Measurements from ENCODE around the gene HOXA11. TPM values are rescaled to one million over a fixed set of nuclear protein-coding genes. Genes with fewer than 3 reads are reported as not detected.

The HOXA11 gene
- total RNA-seq, 5 donors from 2014 or later (not counting 1 experiment from before 2014, with no cell fraction given) = not detected

DNA sequence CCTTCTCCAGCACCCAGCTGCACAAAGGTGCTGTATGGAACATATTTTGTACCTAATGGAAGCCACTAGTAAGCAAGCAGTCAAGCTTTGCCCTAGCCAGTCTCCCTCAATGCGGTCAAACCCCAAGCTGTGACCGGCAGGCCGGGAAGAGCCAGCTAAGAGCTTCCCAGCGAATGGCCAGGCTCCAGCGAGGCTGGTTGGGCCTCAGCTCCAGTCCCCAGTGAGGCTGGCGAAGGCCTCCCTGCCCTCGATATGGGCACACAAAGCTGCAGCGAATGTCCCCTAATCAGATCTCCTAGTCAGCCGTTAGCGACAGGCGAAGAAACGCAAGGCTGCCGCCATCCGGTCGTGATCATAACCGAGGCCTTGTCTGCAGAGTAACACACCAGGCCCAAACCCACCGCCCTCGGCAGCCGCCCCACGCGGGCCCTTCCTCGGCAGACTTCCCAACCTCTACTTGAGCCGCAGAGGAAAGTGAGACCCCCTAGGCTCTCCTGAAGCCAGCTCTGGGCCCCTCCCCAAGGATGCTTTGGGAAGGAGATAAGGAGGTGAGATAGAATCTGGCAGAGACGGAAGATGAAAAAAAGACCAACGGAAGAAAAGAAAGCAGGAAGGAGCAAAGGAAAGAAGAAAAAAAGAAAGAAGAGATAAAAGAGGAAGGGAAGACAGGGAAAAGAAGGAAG, 16.6 kb downstream of the HOXA11 start:
- Histone ChIP-seq H3K27me3 (replicated peaks in 1 of 2; ENCODE audit: control insufficient read depth in 2 of 2, extremely low read depth in 1 of 2, insufficient read depth in 2 of 2, low read length in 1 of 2) (peaks cover 17 to 92% of the 10 kb centered on the region in 2 experiments), H3K4me1 (ENCODE audit: control insufficient read depth in 1 of 2, extremely low read depth in 1 of 2, insufficient read depth in 2 of 2, low read length in 2 of 2) (peaks cover 10 to 78% of the 10 kb centered on the region in 2 experiments), H3K4me3 (ENCODE audit: control insufficient read depth in 1 of 2, extremely low read depth in 1 of 2, low read length in 1 of 2) (no peak overlapping the region), H3K27ac (ENCODE audit: low read length) (no peak overlapping the region), H3K9me3 (no peaks in the 10 kb centered on the region), H3K36me3 (ENCODE audit: control insufficient read depth in 2 of 2, extremely low read depth in 1 of 2, insufficient read depth in 1 of 2, low read length in 1 of 2) (no peaks in the 10 kb centered on the region)
- ChIA-PET CTCF (interaction anchor here (0.6 to 1.2 kb wide), 3 partner anchors 12 to 30 kb away, joined by 3 read pairs; no protein-coding TSS in a partner anchor), POLR2A (interaction anchor here in 1 of 2 donors (0.6 kb wide), 1 partner anchor 488 kb away, joined by 4 read pairs; no protein-coding TSS in a partner anchor)
- Mint-ChIP-seq H3K4me1 (peaks cover 36 to 44% (median 42%) of the 10 kb centered on the region in 3 donors), H3K4me3 (peak overlapping the region in 1 of 3 donors; percentile 74), H3K9me3 (no peaks in the 10 kb centered on the region), H3K27ac (peak overlapping the region in 1 of 2 donors; percentile 73), H3K36me3 (no peaks in the 10 kb centered on the region), H3K27me3 (peaks cover 62 to 80% of the 10 kb centered on the region in 2 donors)
- 23% methylated on average over 16 of the region's 25 CpGs for WGBS (ENCODE audit: insufficient coverage)
- DNase-seq (peak in 4 of 35 experiments; percentile 22 to 60 (median 28)), ATAC-seq (replicated peaks in 1 of 4) (peak in 1 of 4 experiments; percentile 44)

DNA sequence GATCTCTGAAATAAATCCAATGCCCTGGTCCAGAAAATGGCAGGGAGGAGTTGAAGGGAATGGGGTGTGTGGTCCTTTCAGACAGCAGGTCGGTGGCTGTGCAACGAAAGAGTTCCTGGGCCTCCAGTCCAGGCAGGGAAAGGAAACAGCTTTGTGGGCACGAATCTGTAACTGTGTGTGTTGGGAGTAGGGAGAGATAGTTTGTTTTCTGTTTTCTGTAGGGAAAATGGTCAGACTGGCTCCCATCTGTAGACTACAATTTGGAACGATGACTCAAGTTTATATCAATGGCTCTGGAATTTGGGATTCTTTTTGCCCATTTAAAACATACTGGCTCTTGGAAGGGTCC, 17.1 kb downstream of the HOXA11 start:
- H3K9me3 ChIP-seq = no peaks in the 10 kb centered on the region
- peak overlapping the region in 1 of 3 donors; percentile 74 for H3K4me3 Mint-ChIP-seq
- ATAC-seq (replicated peaks in 1 of 4) = no peak
- peaks cover 67 to 84% of the 10 kb centered on the region in 2 donors for H3K27me3 Mint-ChIP-seq
- H3K4me3 ChIP-seq (ENCODE audit: control insufficient read depth in 1 of 2, extremely low read depth in 1 of 2, low read length in 1 of 2) = no peak overlapping the region
- DNase-seq = no peak
- ChIA-PET POLR2A (no interaction called here), CTCF (interaction anchor here in 1 of 2 donors (1.1 to 1.2 kb wide), 2 partner anchors 12 to 31 kb away, joined by 3 read pairs; no protein-coding TSS in a partner anchor)
- peaks cover 36 to 44% (median 42%) of the 10 kb centered on the region in 3 donors for H3K4me1 Mint-ChIP-seq
- H3K4me1 ChIP-seq (ENCODE audit: control insufficient read depth in 1 of 2, extremely low read depth in 1 of 2, insufficient read depth in 2 of 2, low read length in 2 of 2) = peaks cover 7 to 74% of the 10 kb centered on the region in 2 experiments
- 64% methylated on average over 2 of the region's 4 CpGs for WGBS (ENCODE audit: insufficient coverage)
- no peaks in the 10 kb centered on the region for H3K36me3 ChIP-seq (ENCODE audit: control insufficient read depth in 2 of 2, extremely low read depth in 1 of 2, insufficient read depth in 1 of 2, low read length in 1 of 2)
- H3K36me3 Mint-ChIP-seq = no peaks in the 10 kb centered on the region
- H3K9me3 Mint-ChIP-seq = no peaks in the 10 kb centered on the region
- no peak overlapping the region for H3K27ac ChIP-seq (ENCODE audit: low read length)
- peak overlapping the region in 1 of 2 donors; percentile 73 for H3K27ac Mint-ChIP-seq
- peaks cover 15 to 91% of the 10 kb centered on the region in 2 experiments for H3K27me3 ChIP-seq (replicated peaks in 1 of 2; ENCODE audit: control insufficient read depth in 2 of 2, extremely low read depth in 1 of 2, insufficient read depth in 2 of 2, low read length in 1 of 2)

DNA sequence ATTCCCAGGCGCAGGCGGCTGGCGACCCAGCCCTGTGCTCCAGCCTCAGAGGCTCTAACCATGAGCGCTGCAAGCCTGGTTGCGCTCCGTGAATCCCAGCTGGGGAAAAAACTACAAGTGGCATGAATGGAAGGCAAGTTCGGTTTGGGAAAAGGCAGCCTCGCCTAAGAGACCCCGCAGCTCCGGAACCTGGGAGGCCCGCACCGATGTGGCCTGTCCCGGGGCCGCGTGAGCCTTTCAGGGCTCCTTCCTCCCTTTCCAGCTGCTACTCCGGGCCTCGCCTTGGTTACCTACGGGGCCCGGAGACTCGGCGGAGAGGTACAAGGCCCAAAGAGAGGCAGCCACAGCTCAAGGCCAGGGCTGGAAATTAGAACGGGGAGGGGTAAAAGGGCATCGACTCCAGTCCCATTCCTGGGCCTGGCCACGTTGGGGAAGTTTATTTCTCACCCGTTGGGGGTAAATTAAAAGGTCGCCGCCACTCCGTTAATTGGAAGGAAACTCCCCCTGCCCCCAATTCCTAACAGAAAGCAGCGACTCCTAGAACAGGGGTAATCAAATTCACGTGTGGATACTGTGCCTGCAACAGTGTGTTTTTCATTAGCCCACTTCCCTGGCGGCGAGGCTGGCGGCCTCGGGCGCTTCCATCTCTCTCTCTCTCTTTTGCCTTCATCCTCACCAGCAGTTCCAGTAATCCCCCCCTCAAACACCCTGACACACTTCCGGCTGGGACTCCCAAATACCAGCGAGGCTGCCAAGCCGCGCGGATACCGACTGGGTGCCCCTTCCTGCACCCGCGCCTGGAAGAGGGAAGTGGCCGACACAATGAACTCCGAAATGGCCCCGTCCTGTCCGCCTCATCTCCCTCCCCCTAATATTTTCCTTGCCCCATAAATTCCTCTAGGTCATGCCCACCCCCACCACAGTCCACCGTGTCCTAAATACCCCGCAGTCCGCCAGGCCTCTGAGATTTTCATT, 18.2 kb downstream of the HOXA11 start:
- POLR2A ChIA-PET = no interaction called here
- peak overlapping the region in 2 of 3 donors; percentile 13 to 58 for H3K4me3 Mint-ChIP-seq
- 12% methylated on average over 35 of the region's 50 CpGs for WGBS (ENCODE audit: insufficient coverage)
- H3K36me3 Mint-ChIP-seq = no peaks in the 10 kb centered on the region
- H3K9me3 Mint-ChIP-seq = no peaks in the 10 kb centered on the region
- Histone ChIP-seq H3K9me3 (no peaks in the 10 kb centered on the region), H3K27ac (ENCODE audit: low read length) (no peak overlapping the region), H3K4me3 (ENCODE audit: control insufficient read depth in 1 of 2, extremely low read depth in 1 of 2, low read length in 1 of 2) (peak overlapping the region in 1 of 2 donors; percentile 28), H3K4me1 (ENCODE audit: control insufficient read depth in 1 of 2, extremely low read depth in 1 of 2, insufficient read depth in 2 of 2, low read length in 2 of 2) (peaks cover 4 to 64% of the 10 kb centered on the region in 2 experiments), H3K36me3 (ENCODE audit: control insufficient read depth in 2 of 2, extremely low read depth in 1 of 2, insufficient read depth in 1 of 2, low read length in 1 of 2) (no peaks in the 10 kb centered on the region), H3K27me3 (replicated peaks in 1 of 2; ENCODE audit: control insufficient read depth in 2 of 2, extremely low read depth in 1 of 2, insufficient read depth in 2 of 2, low read length in 1 of 2) (peaks cover 15 to 85% of the 10 kb centered on the region in 2 experiments)
- ATAC-seq (replicated peaks in 1 of 4) = no peak
- CTCF ChIA-PET = no interaction called here
- H3K27me3 Mint-ChIP-seq = peaks cover 66 to 85% of the 10 kb centered on the region in 2 donors
- peak overlapping the region in 1 of 2 donors; percentile 83 for H3K27ac Mint-ChIP-seq
- DNase-seq = no peak
- peaks cover 28 to 37% (median 34%) of the 10 kb centered on the region in 3 donors for H3K4me1 Mint-ChIP-seq

DNA sequence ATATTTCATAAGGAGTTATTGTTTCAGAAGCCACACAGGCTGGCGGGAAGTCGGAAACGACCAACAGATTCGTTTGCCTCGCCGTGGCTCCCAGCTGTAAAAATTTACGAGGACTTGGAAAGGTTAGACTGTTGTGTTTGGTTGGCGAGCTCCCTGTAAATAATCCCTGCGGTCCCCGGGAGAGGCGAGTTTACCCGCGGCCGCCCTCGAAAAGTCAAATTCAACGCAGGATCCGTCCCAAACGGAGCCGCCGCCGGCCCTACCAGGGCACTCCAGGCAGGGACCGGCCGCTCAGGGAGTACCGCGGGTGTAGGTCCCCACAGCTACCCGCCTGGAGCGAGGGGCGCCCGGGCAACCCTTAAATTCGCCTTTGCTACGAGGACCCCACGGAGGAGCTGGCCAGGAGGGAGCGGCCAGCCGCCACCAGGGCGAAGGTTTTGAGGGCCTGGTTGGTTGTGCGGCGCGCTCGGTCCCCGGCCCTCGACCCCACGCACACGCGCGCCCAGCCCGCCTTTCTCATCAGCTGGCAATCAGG, 19.0 kb downstream of the HOXA11 start:
- no peaks in the 10 kb centered on the region for H3K36me3 ChIP-seq (ENCODE audit: control insufficient read depth in 2 of 2, extremely low read depth in 1 of 2, insufficient read depth in 1 of 2, low read length in 1 of 2)
- ATAC-seq (replicated peaks in 1 of 4) (no peak), DNase-seq (no peak)
- ChIA-PET POLR2A (interaction anchor here in 1 of 2 donors (0.6 kb wide), 1 partner anchor 894 kb away, joined by 4 read pairs; no protein-coding TSS in a partner anchor), CTCF (interaction anchor here in 1 of 2 donors (1.1 kb wide), 1 partner anchor 16 kb away, joined by 3 read pairs; no protein-coding TSS in a partner anchor)
- peaks cover 4 to 62% of the 10 kb centered on the region in 2 experiments for H3K4me1 ChIP-seq (ENCODE audit: control insufficient read depth in 1 of 2, extremely low read depth in 1 of 2, insufficient read depth in 2 of 2, low read length in 2 of 2)
- H3K27me3 Mint-ChIP-seq = peaks cover 60 to 82% of the 10 kb centered on the region in 2 donors
- peaks cover 13 to 85% of the 10 kb centered on the region in 2 experiments for H3K27me3 ChIP-seq (replicated peaks in 1 of 2; ENCODE audit: control insufficient read depth in 2 of 2, extremely low read depth in 1 of 2, insufficient read depth in 2 of 2, low read length in 1 of 2)
- no peaks in the 10 kb centered on the region for H3K9me3 Mint-ChIP-seq
- no peak overlapping the region for H3K27ac ChIP-seq (ENCODE audit: low read length)
- WGBS (ENCODE audit: insufficient coverage) = 5% methylated on average over 46 of the region's 46 CpGs
- peak overlapping the region in 1 of 2 donors; percentile 65 for H3K4me3 ChIP-seq (ENCODE audit: control insufficient read depth in 1 of 2, extremely low read depth in 1 of 2, low read length in 1 of 2)
- H3K36me3 Mint-ChIP-seq = no peaks in the 10 kb centered on the region
- peak overlapping the region in 1 of 3 donors; percentile 58 for H3K4me3 Mint-ChIP-seq
- peaks cover 25 to 33% (median 28%) of the 10 kb centered on the region in 3 donors for H3K4me1 Mint-ChIP-seq
- H3K9me3 ChIP-seq = no peaks in the 10 kb centered on the region
- peak overlapping the region in 1 of 2 donors; percentile 74 for H3K27ac Mint-ChIP-seq

DNA sequence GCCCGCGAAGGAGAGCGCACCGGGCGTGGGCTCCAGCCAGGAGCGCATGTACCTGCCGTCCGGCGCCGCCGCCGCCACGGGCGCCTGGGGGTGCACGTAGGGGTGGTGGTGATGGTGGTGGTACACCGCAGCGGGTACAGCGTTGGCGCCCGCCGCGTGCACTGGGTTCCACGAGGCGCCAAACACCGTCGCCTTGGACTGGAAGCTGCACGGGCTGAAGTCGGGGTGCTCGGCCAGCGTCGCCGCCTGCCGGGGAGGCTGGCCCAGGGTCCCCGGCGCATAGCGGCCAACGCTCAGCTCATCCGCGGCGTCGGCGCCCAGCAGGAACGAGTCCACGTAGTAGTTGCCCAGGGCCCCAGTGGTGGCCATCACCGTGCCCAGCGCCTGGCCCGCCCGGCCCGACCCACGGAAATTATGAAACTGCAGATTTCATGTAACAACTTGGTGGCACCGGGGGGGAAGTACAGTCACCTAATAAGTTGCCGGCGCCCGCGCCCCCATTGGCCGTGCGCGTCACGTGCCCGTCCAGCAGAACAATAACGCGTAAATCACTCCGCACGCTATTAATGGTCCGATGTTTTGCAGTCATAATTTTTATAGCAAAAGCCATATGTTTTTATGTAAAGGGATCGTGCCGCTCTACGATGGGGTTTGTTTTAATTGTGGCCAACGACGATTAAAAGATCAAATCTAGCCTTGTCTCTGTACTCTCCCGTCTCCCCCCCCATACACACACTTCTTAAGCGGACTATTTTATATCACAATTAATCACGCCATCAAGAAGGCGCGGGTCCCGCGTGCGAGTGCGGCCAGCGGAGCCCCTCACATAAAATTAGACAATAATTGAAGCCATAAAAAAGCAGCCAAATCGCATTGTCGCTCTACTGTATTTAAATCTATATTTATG, 19.7 kb downstream of the HOXA11 start, which contains the start of gene HOXA9:
Gene HOXA9 (minus strand): TSS at position 449 of the 907 bp plus-strand sequence. CDS start 80 bp downstream, at position 369.
- POLR2A ChIA-PET = interaction anchor here in 1 of 2 donors (0.6 kb wide), 1 partner anchor 895 kb away, joined by 4 read pairs; no protein-coding TSS in a partner anchor
- Mint-ChIP-seq H3K36me3 (no peaks in the 10 kb centered on the region), H3K9me3 (no peaks in the 10 kb centered on the region), H3K27ac (peak within 1 kb of the TSS; percentile 48 to 78), H3K4me3 (peak within 1 kb of the TSS; percentile 28 to 58 (median 28)), H3K4me1 (peaks cover 26 to 32% (median 27%) of the 10 kb centered on the region in 3 donors), H3K27me3 (peaks cover 57 to 78% of the 10 kb centered on the region in 2 donors)
- 3% methylated on average over 51 of the region's 82 CpGs for WGBS (ENCODE audit: insufficient coverage)
- Histone ChIP-seq H3K36me3 (ENCODE audit: control insufficient read depth in 2 of 2, extremely low read depth in 1 of 2, insufficient read depth in 1 of 2, low read length in 1 of 2) (no peaks in the 10 kb centered on the region), H3K9me3 (no peaks in the 10 kb centered on the region), H3K4me3 (ENCODE audit: control insufficient read depth in 1 of 2, extremely low read depth in 1 of 2, low read length in 1 of 2) (peak within 1 kb of the TSS; percentile 5 to 65), H3K27me3 (replicated peaks in 1 of 2; ENCODE audit: control insufficient read depth in 2 of 2, extremely low read depth in 1 of 2, insufficient read depth in 2 of 2, low read length in 1 of 2) (peaks cover 11 to 90% of the 10 kb centered on the region in 2 experiments), H3K4me1 (ENCODE audit: control insufficient read depth in 1 of 2, extremely low read depth in 1 of 2, insufficient read depth in 2 of 2, low read length in 2 of 2) (peaks cover 4 to 69% of the 10 kb centered on the region in 2 experiments), H3K27ac (ENCODE audit: low read length) (no peak within 1 kb of the TSS)
- ATAC-seq (replicated peaks in 1 of 4) = no peak
- peak in 5 of 35 experiments; percentile 30 to 54 (median 33) for DNase-seq
- CTCF ChIA-PET = interaction anchor here in 1 of 2 donors (0.6 to 1.1 kb wide), 2 partner anchors 15 to 926 kb away, joined by 3 to 5 read pairs; no protein-coding TSS in a partner anchor
